Cerebellar nuclear complex (tissue), 1 donor: ENCODE results near the gene HLA-DPA1.
A peak's percentile ranks its signal among the peaks of the same experiment; 100 is the strongest.

Experiments used
- DNase-seq, 2 experiments: peaks; one replicate each; lab custom pipeline; 2025; lab: John Stamatoyannopoulos, UW

HLA-DPA1 gene

GRCh38 chr6:33017694-33018353 lies 55.6 kb downstream of the HLA-DPA1 start:
- no peak for DNase-seq

- DNase-seq, result no peak
Observed at GRCh38 chr6:33017018-33017417, 56.4 kb downstream of the HLA-DPA1 start.

GRCh38 chr6:33015798-33016197 lies 57.7 kb downstream of the HLA-DPA1 start:
- DNase-seq, result no peak

GRCh38 chr6:33014841-33015634 lies 58.4 kb downstream of the HLA-DPA1 start:
- peak in 1 of 2 experiments; percentile 60 for DNase-seq
